HFF-Myc (cell line): ENCODE results near the gene IGF1R.

Source experiments
- DNase-seq: peaks from one replicate; pipeline ENCODE4 v3.0.0-alpha.2; 2011; ENCODE audit warnings: low read depth; ENCODE audit errors: extremely low read depth
- H3K4me3 ChIP-seq: replicated peaks from 2 replicates; pipeline ENCODE4 v1.5.1; 2011; ENCODE audit warnings: low read depth, mild to moderate bottlenecking, control low read depth, low read length
- CTCF ChIP-seq: IDR thresholded peaks from 2 replicates; pipeline ENCODE4 v1.5.1; 2012; ENCODE audit warnings: mild to moderate bottlenecking, low read depth, low read length, control low read depth; ENCODE audit errors: missing control alignments

Gene IGF1R

GRCh38 chr15:98803228-98804056 is 155.1 kb downstream of the IGF1R start:
- DNase-seq, result no peak
- no peak for TF ChIP-seq CTCF
- H3K4me3 ChIP-seq, result no peak overlapping the region

GRCh38 chr15:98804057-98804380 is 155.7 kb downstream of the IGF1R start:
- no peak overlapping the region for H3K4me3 ChIP-seq
- no peak for TF ChIP-seq CTCF
- no peak for DNase-seq

GRCh38 chr15:98805434-98806274 is 157.3 kb downstream of the IGF1R start:
- no peak overlapping the region for H3K4me3 ChIP-seq
- DNase-seq, result no peak
- no peak for TF ChIP-seq CTCF

- no peak for TF ChIP-seq CTCF
- DNase-seq, result no peak
- H3K4me3 ChIP-seq, result no peak overlapping the region
These were observed 158.0 kb downstream of the IGF1R start for GRCh38 chr15:98806275-98806895.

- H3K4me3 ChIP-seq, result no peak overlapping the region
- DNase-seq, result peak; percentile 45
- no peak for TF ChIP-seq CTCF
These were observed 158.9 kb downstream of the IGF1R start for GRCh38 chr15:98807262-98807661.

GRCh38 chr15:98809273-98809672 is 160.9 kb downstream of the IGF1R start:
- DNase-seq, result no peak
- no peak for TF ChIP-seq CTCF
- H3K4me3 ChIP-seq, result no peak overlapping the region
